ENCODE data around the gene ZBTB8OS.
"Not testable (repeated sequence)": the region's sequence is repeated elsewhere in the genome, so short reads cannot be mapped to it uniquely, and the experiment has no call there.

Gene ZBTB8OS

GRCh38 chr1:32684167-32684811 lies 33.9 kb upstream of the ZBTB8OS start:
- DNase-seq (ENCODE audit: low read depth) = peak; percentile 80
- no peak for TF ChIP-seq CTCF (conservative IDR thresholded peaks at IDR 0.05; ENCODE audit: low read depth, low read length)
- no peak overlapping the region for H3K4me3 ChIP-seq (ENCODE audit: low read depth, low read length)

- DNase-seq (ENCODE audit: low read depth) = no peak
- TF ChIP-seq CTCF (conservative IDR thresholded peaks at IDR 0.05; ENCODE audit: low read depth, low read length) = no peak
- no peak overlapping the region for H3K4me3 ChIP-seq (ENCODE audit: low read depth, low read length)
Observed at GRCh38 chr1:32683397-32683796, 33.0 kb upstream of the ZBTB8OS start.

GRCh38 chr1:32681999-32682398 lies 31.6 kb upstream of the ZBTB8OS start:
- TF ChIP-seq CTCF (conservative IDR thresholded peaks at IDR 0.05; ENCODE audit: low read depth, low read length) = no peak
- no peak for DNase-seq (ENCODE audit: low read depth)
- no peak overlapping the region for H3K4me3 ChIP-seq (ENCODE audit: low read depth, low read length)

- no peak for TF ChIP-seq CTCF (conservative IDR thresholded peaks at IDR 0.05; ENCODE audit: low read depth, low read length)
- peak; percentile 31 for DNase-seq (ENCODE audit: low read depth)
- H3K4me3 ChIP-seq (ENCODE audit: low read depth, low read length) = no peak overlapping the region
Observed at GRCh38 chr1:32681509-32681908, 31.2 kb upstream of the ZBTB8OS start.

- no peak for TF ChIP-seq CTCF (conservative IDR thresholded peaks at IDR 0.05; ENCODE audit: low read depth, low read length)
- no peak overlapping the region for H3K4me3 ChIP-seq (ENCODE audit: low read depth, low read length)
- no peak for DNase-seq (ENCODE audit: low read depth)
Observed at GRCh38 chr1:32680642-32681041, 30.3 kb upstream of the ZBTB8OS start.

GRCh38 chr1:32679993-32680392 lies 29.6 kb upstream of the ZBTB8OS start:
- DNase-seq (ENCODE audit: low read depth); H3K4me3 ChIP-seq (ENCODE audit: low read depth, low read length): not testable (repeated sequence)

- H3K4me3 ChIP-seq (ENCODE audit: low read depth, low read length) = no peak overlapping the region
- DNase-seq (ENCODE audit: low read depth) = no peak
- no peak for TF ChIP-seq CTCF (conservative IDR thresholded peaks at IDR 0.05; ENCODE audit: low read depth, low read length)
Observed at GRCh38 chr1:32676945-32677344, 26.6 kb upstream of the ZBTB8OS start.

GRCh38 chr1:32668716-32669115 lies 18.4 kb upstream of the ZBTB8OS start:
- not testable (repeated sequence) for H3K4me3 ChIP-seq (ENCODE audit: low read depth, low read length); DNase-seq (ENCODE audit: low read depth)
